GM18526 (cell line): Measurements from ENCODE around the gene NEK8.

Source experiments
- POLR2A ChIP-seq: IDR thresholded peaks from 3 replicates; pipeline ENCODE4 v1.6.1; 2011; ENCODE audit not compliant: insufficient read length; ENCODE audit errors: extremely low read depth

The NEK8 gene

DNA sequence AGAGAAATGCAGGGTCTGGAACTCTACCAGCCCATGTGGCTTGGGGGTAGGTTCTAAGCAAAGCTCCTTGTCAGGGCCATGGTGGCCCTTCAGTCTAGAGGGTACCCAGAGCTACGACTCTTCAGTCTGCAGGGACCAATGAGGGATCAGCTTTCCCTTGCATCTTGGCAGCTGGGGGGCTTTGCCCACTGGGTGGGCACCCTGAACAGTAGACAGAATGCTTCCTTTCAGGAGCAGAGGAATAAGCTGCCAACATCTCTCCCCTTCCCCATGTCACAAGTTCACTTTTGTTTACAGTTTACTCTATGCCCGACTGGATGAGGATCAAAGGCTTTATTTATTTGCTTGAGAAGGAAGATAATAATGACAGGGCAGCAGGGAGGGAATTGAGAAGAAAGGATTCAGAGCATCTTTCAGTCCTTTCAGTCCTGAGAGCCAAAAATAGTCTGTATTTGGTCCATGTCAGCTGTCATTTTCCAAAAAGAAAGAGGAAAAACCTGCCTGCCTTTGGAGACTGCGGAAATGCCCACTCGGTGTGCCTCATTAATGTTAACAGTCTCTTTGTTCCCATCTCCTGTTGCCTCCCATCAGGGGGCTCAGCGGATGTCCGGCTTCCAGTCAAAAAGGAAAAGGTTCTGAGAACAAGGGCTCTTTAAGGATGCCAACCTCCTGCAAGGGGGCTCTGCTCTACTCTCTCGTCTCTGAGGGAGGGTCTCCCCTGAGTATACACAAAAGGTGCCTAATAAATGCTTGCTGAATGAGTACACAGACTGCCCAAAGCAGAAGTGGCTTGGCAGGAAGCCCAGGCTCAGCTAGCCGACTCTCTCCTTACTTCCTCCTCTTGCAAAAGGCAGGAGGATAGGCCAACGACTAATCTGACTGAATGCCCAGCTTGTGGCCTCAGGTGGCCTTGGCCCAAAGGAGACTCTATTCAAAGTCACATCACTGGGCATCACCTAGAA is 32.3 kb downstream of the NEK8 start:
- no peak for TF ChIP-seq POLR2A

DNA sequence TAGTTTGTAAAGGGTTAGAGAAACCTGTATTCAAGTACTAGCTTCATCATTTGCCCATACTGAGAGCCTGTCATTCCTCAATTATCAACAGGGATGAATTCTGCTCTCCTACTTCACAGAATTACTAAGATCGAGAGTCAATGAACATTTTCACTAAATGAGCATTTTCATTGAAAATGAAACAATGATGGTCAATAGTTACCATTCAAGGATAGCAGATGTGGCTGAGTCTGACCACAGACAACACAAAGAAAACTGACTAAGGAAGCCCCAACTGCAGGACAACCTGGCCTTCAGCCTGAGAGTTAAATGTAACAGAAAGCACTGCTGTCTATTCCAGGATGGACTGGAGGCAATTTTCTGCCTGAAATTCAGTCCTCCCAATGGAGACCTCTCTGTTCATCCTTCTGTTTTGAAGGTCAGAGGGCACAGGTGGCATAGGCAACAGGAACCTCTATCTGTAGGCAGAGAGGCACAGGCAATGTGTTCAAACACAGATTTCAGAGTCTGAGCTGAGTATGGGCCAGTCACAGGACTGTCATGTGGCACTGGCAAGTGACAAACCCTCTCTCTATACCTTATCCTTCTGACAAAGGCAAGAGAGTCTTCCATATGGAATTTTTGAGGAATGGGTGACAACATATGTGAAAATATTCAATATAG is 34.7 kb downstream of the NEK8 start:
- no peak for TF ChIP-seq POLR2A

DNA sequence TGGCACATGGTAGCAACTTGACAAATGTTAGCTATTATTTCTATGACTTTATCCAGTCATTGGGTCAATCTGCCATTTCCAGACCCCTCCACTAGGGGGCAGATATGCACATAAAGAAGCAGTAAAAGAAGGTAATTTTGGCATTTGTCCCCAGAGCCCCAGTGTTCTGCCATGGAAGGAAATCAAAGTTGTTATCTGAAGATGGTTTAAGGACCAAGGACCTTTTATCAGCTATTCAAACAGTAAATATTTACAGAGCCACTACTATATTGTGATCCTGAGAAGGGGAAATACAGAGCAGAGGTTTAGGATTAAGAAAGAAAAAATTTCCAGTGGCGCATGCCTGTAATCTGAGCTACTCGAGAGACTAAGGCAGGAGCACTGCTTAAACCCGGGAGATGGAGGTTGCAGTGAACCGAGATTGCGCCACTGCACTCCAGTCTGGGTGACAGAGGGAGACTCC is 35.2 kb downstream of the NEK8 start:
- no peak for TF ChIP-seq POLR2A

DNA sequence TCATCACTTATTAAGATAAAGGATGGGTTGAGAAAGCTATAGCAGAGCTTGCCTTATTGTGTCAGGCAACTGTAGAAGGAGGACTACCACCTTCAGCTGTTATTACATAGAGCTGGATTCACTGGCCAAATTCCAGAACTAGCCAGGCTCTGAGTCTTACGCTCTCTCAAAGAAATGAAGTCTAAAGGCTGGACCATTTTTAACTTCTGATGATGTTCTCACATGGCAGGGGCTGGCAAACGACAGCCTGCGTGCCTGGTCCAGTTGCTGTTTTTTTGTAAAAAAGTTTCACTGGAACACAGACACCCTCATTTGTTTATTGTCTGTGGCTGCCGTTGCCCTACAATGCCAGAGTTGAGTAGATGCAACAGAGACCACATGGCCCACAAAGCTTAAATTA is 36.5 kb downstream of the NEK8 start:
- no peak for TF ChIP-seq POLR2A

DNA sequence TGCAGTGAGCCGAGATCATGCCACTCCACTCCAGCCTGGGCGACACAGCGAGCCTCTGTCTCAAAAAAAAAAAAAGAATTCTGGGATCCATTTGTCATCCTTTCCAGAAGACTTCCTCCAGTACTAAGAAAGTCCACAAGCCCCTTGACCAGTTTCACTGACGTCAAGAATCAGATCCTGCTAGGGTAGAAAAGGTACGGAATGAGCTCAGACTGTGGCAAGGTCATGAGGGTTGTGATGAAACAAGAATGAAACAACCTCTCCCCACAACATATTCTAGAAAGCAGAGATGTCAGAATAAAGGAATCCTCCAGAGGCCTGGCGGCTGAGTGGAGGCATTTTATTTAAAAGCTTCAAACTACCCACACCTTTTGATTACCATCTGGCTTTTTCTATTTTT is 45.1 kb downstream of the NEK8 start:
- TF ChIP-seq POLR2A = no peak

DNA sequence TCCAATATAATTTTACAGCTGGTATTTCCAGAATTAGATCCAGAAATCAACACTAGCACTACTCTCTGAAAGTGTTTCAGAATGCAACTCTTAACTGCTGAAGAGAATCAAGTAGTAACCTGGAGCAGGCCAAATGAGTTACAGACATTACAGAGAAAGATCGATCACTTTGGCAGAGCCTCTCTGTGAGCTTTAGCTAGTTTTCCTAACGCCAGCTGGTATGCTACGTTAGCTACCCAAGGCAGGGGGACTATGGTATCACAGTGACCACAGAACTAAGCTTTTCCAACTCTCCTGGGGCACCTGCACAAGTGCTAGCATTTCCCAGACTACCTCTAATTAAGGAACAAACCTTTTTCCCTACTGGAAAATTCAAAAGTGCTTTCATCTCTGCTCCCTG is 45.6 kb downstream of the NEK8 start:
- TF ChIP-seq POLR2A = no peak

DNA sequence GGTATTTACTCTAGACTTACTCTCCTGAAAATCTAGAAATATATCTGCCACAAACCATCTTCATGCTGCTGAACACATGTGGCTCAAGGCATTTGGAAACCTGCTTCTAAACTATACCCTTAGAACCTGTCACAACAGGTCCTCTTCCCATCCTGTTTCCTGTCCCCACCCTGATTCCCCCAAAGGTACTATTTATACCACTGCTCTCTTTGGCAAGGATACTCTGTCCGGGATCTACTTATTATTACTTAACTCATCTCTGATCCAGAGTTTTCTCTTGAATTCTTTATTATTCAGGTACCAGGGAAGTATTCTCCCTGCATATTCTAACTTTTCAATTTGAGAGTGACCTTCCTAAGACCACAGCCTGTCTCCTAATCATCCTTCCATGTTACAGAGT is 48.6 kb downstream of the NEK8 start:
- no peak for TF ChIP-seq POLR2A

DNA sequence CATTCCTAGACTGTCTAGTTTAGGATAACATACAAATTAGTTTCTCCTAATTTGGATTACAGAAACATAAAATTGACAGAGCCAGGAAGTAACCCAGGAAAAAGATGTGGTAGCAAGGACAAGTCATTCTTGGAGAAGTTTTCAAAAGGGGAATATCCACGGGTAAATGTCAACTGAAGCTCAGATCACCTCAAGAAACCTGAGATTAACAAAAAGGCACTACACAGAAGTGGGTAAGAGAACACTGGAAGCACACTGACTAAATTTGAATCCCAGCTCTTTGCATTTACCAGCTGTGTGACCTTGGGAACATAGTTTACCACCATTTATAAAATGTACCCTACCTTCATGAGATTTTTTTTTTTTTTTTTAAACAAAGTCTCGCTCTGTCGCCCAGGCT is 54.6 kb downstream of the NEK8 start:
- TF ChIP-seq POLR2A = no peak

DNA sequence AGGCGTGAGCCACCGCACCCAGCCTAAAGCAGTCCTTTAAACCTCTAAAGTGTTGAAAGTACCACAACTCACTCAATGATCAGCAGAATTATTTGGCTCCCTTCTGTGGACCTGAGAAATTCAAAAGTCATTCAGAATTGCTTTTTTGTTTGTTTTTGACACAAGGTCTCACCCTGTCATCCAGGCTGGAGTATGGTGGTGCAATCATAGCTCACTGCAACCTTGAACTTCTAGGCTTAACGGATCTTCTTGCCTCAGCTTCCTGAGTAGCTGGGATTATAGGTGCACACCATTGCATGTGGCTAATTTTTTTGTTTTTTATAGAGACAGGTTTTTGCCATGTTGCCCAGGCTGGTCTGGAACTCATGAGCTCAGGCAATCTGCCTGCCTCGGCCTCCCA is 59.5 kb downstream of the NEK8 start:
- no peak for TF ChIP-seq POLR2A
